AG04450 (cell line): ENCODE measurements around the gene ZDHHC4. TPM values are rescaled to one million over a fixed set of nuclear protein-coding genes. Genes with fewer than 3 reads are reported as not detected.

Source experiments
- CTCF ChIA-PET: fragments of 300-600, 350-600 bp; formaldehyde crosslinking; extraction: SDS; loops from one replicate; lab custom pipeline; 2022; ENCODE audit warnings: antibody characterized with exemption, inconsistent platforms; lab: Charles Lee
- POLR2A ChIA-PET: fragments of 350-600 bp; formaldehyde crosslinking; extraction: SDS; loops from one replicate; lab custom pipeline; 2021; ENCODE audit warnings: antibody characterized with exemption, inconsistent platforms; lab: Yijun Ruan, JAX
- DNase-seq: peaks from one replicate; pipeline ENCODE4 v3.0.0-alpha.2; 2011; ENCODE audit warnings: low read depth, low spot score
- H3K27ac ChIP-seq: one replicate; pipeline ENCODE4 v1.5.1; 2012; ENCODE audit warnings: low read depth, low read length, control low read depth
- H3K27me3 ChIP-seq: one replicate; pipeline ENCODE4 v1.6.0; 2012; ENCODE audit warnings: low read length; ENCODE audit not compliant: control insufficient read depth, insufficient read depth
- H3K4me3 ChIP-seq: 2 replicates; pipeline ENCODE4 v1.5.1; 2011; ENCODE audit warnings: mild to moderate bottlenecking, low read depth, low read length, control low read depth
- H3K9me3 ChIP-seq: 2 replicates; pipeline ENCODE4 v1.5.1; 2012; ENCODE audit warnings: low read length; ENCODE audit not compliant: control insufficient read depth, insufficient read depth
- CTCF ChIP-seq: IDR thresholded peaks from 2 replicates; pipeline ENCODE4 v1.5.1; 2011; ENCODE audit warnings: low read depth, low read length, control low read depth, inconsistent platforms
- polyA plus RNA-seq: library from polyadenylated mRNA; depleted of rRNA; stranded (reverse); fragments of >200 nt; gene quantifications from 2 replicates; pipeline ENCODE4 v1.2.3, GENCODE V29; 2011

Gene ZDHHC4
- polyA plus RNA-seq, 1 experiment, result 99.4 TPM

- TF ChIP-seq CTCF, result no peak
- Histone ChIP-seq H3K4me3 (no peak overlapping the region), H3K27ac (no peak overlapping the region), H3K9me3 (peaks cover 5% of the 10 kb centered on the region; the same call in 1 of the 2 replicates), H3K27me3 (peaks cover 13% of the 10 kb centered on the region)
- no peak for DNase-seq
- ChIA-PET CTCF (no interaction called here), POLR2A (no interaction called here)
Measured at GRCh38 chr7:6618621-6619020, 41.4 kb downstream of the ZDHHC4 start.

- Histone ChIP-seq H3K4me3 (no peak overlapping the region), H3K9me3 (peaks cover 4% of the 10 kb centered on the region; the same call in 1 of the 2 replicates), H3K27me3 (peaks cover 2% of the 10 kb centered on the region), H3K27ac (no peak overlapping the region)
- CTCF ChIA-PET, result no interaction called here
- no peak for TF ChIP-seq CTCF
- no peak for DNase-seq
- POLR2A ChIA-PET, result no interaction called here
Measured at GRCh38 chr7:6619961-6620360, 42.7 kb downstream of the ZDHHC4 start.

GRCh38 chr7:6621195-6622133, 44.2 kb downstream of the ZDHHC4 start:
- Histone ChIP-seq H3K4me3 (no peak overlapping the region), H3K27ac (no peak overlapping the region), H3K9me3 (peaks cover 2% of the 10 kb centered on the region; the same call in 1 of the 2 replicates), H3K27me3 (no peaks in the 10 kb centered on the region)
- ChIA-PET POLR2A (no interaction called here), CTCF (no interaction called here)
- no peak for TF ChIP-seq CTCF
- DNase-seq, result no peak

GRCh38 chr7:6622134-6622710, 45.0 kb downstream of the ZDHHC4 start:
- ChIA-PET CTCF (no interaction called here), POLR2A (no interaction called here)
- H3K4me3 ChIP-seq, result no peak overlapping the region
- no peaks in the 10 kb centered on the region for H3K27me3 ChIP-seq
- H3K27ac ChIP-seq, result no peak overlapping the region
- no peak for DNase-seq
- TF ChIP-seq CTCF, result no peak
- no peaks in the 10 kb centered on the region for H3K9me3 ChIP-seq
